IMR-90 (cell line): ENCODE data around the gene DIABLO. TPM values are rescaled to one million over a fixed set of nuclear protein-coding genes. Genes with fewer than 3 reads are reported as not detected.

Experiments used
- ATAC-seq: fragments of 200-7000 bp; cut with Tn5 transposase; 2 replicates; pipeline ENCODE4 v1.9.1; 2020; ENCODE audit warnings: low read depth, mild to moderate bottlenecking, moderate library complexity
- BruUV-seq: library from RNA; stranded (reverse); fragments of 400-500 nt; replicated peaks from 2 replicates; lab custom pipeline; 2021; lab: Mats Ljungman, UMichigan
- CTCF ChIA-PET: fragments of 300-600 bp; formaldehyde crosslinking; extraction: SDS; loops from one replicate; lab custom pipeline; 2021; ENCODE audit warnings: antibody characterized with exemption; lab: Yijun Ruan, JAX
- POLR2A ChIA-PET: fragments of 300-600 bp; sonication (Branson Sonifier 250); formaldehyde crosslinking; loops from one replicate; lab custom pipeline; 2022; ENCODE audit warnings: antibody characterized with exemption; ENCODE audit not compliant: unreplicated experiment; lab: Charles Lee
- DNase-seq: peaks from one replicate; pipeline ENCODE4 v3.0.0; 2013
- H2AFZ ChIP-seq: replicated peaks from 2 replicates; pipeline ENCODE3; 2013; ENCODE audit warnings: low read length, mild to moderate bottlenecking; ENCODE audit not compliant: poor library complexity
- H2AK5ac ChIP-seq: 2 replicates; pipeline ENCODE4 v1.6.1; 2013; ENCODE audit warnings: low read depth, low read length, inconsistent platforms
- H2AK9ac ChIP-seq: replicated peaks from 2 replicates; pipeline ENCODE3; 2013; ENCODE audit warnings: mild to moderate bottlenecking, low read depth, low read length, moderate library complexity; ENCODE audit not compliant: poor library complexity
- H2BK120ac ChIP-seq: 2 replicates; pipeline ENCODE4 v1.6.1; 2013; ENCODE audit warnings: low read depth, low read length, inconsistent platforms
- H2BK15ac ChIP-seq: 3 replicates; pipeline ENCODE4 v1.6.1; 2013; ENCODE audit warnings: low read depth, low read length, inconsistent platforms
- H2BK20ac ChIP-seq: 2 replicates; pipeline ENCODE4 v1.6.1; 2013; ENCODE audit warnings: low read depth, mild to moderate bottlenecking, inconsistent platforms, low read length, moderate library complexity
- H2BK5ac ChIP-seq: 2 replicates; pipeline ENCODE4 v1.6.1; 2013; ENCODE audit warnings: mild to moderate bottlenecking, low read depth, low read length, inconsistent platforms; ENCODE audit not compliant: poor library complexity, severe bottlenecking
- H3K14ac ChIP-seq: replicated peaks from 2 replicates; pipeline ENCODE4 v1.6.1; 2013; ENCODE audit warnings: low read depth, low read length, inconsistent platforms
- H3K18ac ChIP-seq: 2 replicates; pipeline ENCODE4 v1.6.1; 2013; ENCODE audit warnings: low read depth, low read length, control low read depth
- H3K23ac ChIP-seq: 2 replicates; pipeline ENCODE4 v1.6.1; 2013; ENCODE audit warnings: low read depth, low read length, inconsistent platforms
- H3K27ac ChIP-seq: 2 replicates; pipeline ENCODE4 v1.5.1; 2013; ENCODE audit warnings: mild to moderate bottlenecking, control low read depth, low read length; ENCODE audit not compliant: insufficient read depth
- H3K27me3 ChIP-seq: 2 replicates; pipeline ENCODE4 v1.6.1; 2013; ENCODE audit warnings: low read length; ENCODE audit not compliant: control insufficient read depth, insufficient read depth
- H3K36me3 ChIP-seq: 2 replicates; pipeline ENCODE4 v1.6.1; 2013; ENCODE audit warnings: low read length, mixed read lengths; ENCODE audit not compliant: control insufficient read depth, insufficient read depth
- H3K4ac ChIP-seq: 2 replicates; pipeline ENCODE4 v1.6.1; 2013; ENCODE audit warnings: low read depth, low read length, inconsistent platforms
- H3K4me1 ChIP-seq: 2 replicates; pipeline ENCODE4 v1.6.1; 2013; ENCODE audit warnings: low read length, mixed read lengths; ENCODE audit not compliant: control insufficient read depth, insufficient read depth
- H3K4me2 ChIP-seq: 2 replicates; pipeline ENCODE4 v1.6.1; 2013; ENCODE audit warnings: low read depth, mild to moderate bottlenecking, control low read depth, low read length, moderate library complexity
- H3K4me3 ChIP-seq: 2 replicates; pipeline ENCODE4 v1.5.1; 2013; ENCODE audit warnings: low read depth, mild to moderate bottlenecking, control low read depth, low read length, moderate library complexity; ENCODE audit not compliant: insufficient read depth
- H3K56ac ChIP-seq: 2 replicates; pipeline ENCODE4 v1.6.1; 2013; ENCODE audit warnings: low read length, inconsistent platforms; ENCODE audit not compliant: insufficient read depth; ENCODE audit errors: extremely low read depth
- H3K79me1 ChIP-seq, 2 experiments: 2 replicates each; pipeline ENCODE4 v1.6.1; 2013; ENCODE audit warnings: low read length in 2 of 2, inconsistent platforms in 1 of 2, low read depth in 1 of 2
- H3K9ac ChIP-seq: 2 replicates; pipeline ENCODE4 v1.6.1; 2013; ENCODE audit warnings: low read depth, low read length, control low read depth
- H3K9me1 ChIP-seq: 2 replicates; pipeline ENCODE4 v1.6.1; 2013; ENCODE audit warnings: low read length, inconsistent platforms; ENCODE audit not compliant: insufficient read depth
- H3K9me3 ChIP-seq: 2 replicates; pipeline ENCODE4 v1.6.1; 2013; ENCODE audit warnings: low read length; ENCODE audit not compliant: control insufficient read depth, insufficient read depth
- H4K20me1 ChIP-seq: 2 replicates; pipeline ENCODE4 v1.6.1; 2013; ENCODE audit warnings: low read length, inconsistent platforms; ENCODE audit not compliant: insufficient read depth
- H4K5ac ChIP-seq: 2 replicates; pipeline ENCODE4 v1.6.1; 2013; ENCODE audit warnings: mild to moderate bottlenecking, low read depth, low read length, control low read depth
- H4K8ac ChIP-seq, 2 experiments: 2 replicates each; pipeline ENCODE4 v1.6.1; 2013; ENCODE audit warnings: low read depth in 2 of 2, low read length in 2 of 2, control low read depth in 1 of 2, inconsistent platforms in 1 of 2
- H4K91ac ChIP-seq: 2 replicates; pipeline ENCODE4 v1.6.1; 2013; ENCODE audit warnings: low read depth, low read length, inconsistent platforms; ENCODE audit not compliant: insufficient read depth
- BHLHE40 ChIP-seq: fragments of 150-350 bp; IDR thresholded peaks from 2 replicates; pipeline ENCODE4 v1.6.1; 2016; ENCODE audit warnings: mild to moderate bottlenecking, low read depth, low read length
- CEBPB ChIP-seq: IDR thresholded peaks from 2 replicates; pipeline ENCODE4 v1.6.1; 2012; ENCODE audit warnings: low read depth, low read length, improper control_type of control experiment
- ELK1 ChIP-seq: fragments of 150-350 bp; IDR thresholded peaks from 2 replicates; pipeline ENCODE4 v1.6.1; 2016; ENCODE audit warnings: low read depth, mild to moderate bottlenecking, low read length, moderate library complexity, borderline replicate concordance
- FOS ChIP-seq: fragments of 150-350 bp; IDR thresholded peaks from 2 replicates; pipeline ENCODE4 v1.6.1; 2016; ENCODE audit warnings: low read depth, low read length
- MAFK ChIP-seq: IDR thresholded peaks from 2 replicates; pipeline ENCODE4 v1.6.1; 2012; ENCODE audit warnings: low read depth, low read length, improper control_type of control experiment
- MAZ ChIP-seq: IDR thresholded peaks from 2 replicates; pipeline ENCODE4 v1.6.1; 2012; ENCODE audit warnings: low read depth, mild to moderate bottlenecking, low read length, improper control_type of control experiment, moderate library complexity, borderline replicate concordance
- MXI1 ChIP-seq: IDR thresholded peaks from 2 replicates; pipeline ENCODE4 v1.6.1; 2012; ENCODE audit warnings: low read depth, mild to moderate bottlenecking, low read length, moderate library complexity, borderline replicate concordance
- POLR2A ChIP-seq: IDR thresholded peaks from 2 replicates; pipeline ENCODE4 v1.6.1; 2012; ENCODE audit warnings: mild to moderate bottlenecking, low read depth, low read length
- RCOR1 ChIP-seq: IDR thresholded peaks from 2 replicates; pipeline ENCODE4 v1.6.1; 2012; ENCODE audit warnings: mild to moderate bottlenecking, low read length, improper control_type of control experiment; ENCODE audit not compliant: insufficient replicate concordance
- RFX5 ChIP-seq: IDR thresholded peaks from 2 replicates; pipeline ENCODE4 v1.8.0; 2012; ENCODE audit warnings: low read depth, mild to moderate bottlenecking, low read length, moderate library complexity
- SMC3 ChIP-seq: fragments of 150-350 bp; IDR thresholded peaks from 2 replicates; pipeline ENCODE4 v1.6.1; 2016; ENCODE audit warnings: low read depth, mild to moderate bottlenecking, antibody characterized with exemption, low read length, moderate library complexity
- USF2 ChIP-seq: fragments of 150-350 bp; IDR thresholded peaks from 2 replicates; pipeline ENCODE4 v1.6.1; 2017; ENCODE audit warnings: mild to moderate bottlenecking, antibody characterized with exemption, low read length, low read depth
- WGBS, 2 experiments: methylation state at CpG; one replicate each; pipeline versions ENCODE4 v1.1.5 to v1.1.7; 2013; ENCODE audit warnings: missing lambda C conversion rate in 2 of 2; ENCODE audit not compliant: insufficient read length in 1 of 2; ENCODE audit errors: extremely low coverage in 2 of 2; 5-methylcytosine and 5-hydroxymethylcytosine counted together
- dilution Hi-C: fragments of 300-500 bp; cut with HindIII; formaldehyde crosslinking; loops from one replicate; pipeline ENCODE4 v1.14.3; 2018; ENCODE audit warnings: low sequenced_read_pairs; ENCODE audit not compliant: unreplicated experiment
- in situ Hi-C: fragments of 300-500 bp; cut with MboI; formaldehyde crosslinking; loops from 3 replicates; pipeline ENCODE4 v1.14.3; 2019; ENCODE audit warnings: low sequenced_read_pairs, inconsistent platforms, mixed read lengths
- intact Hi-C: fragments of 100-400 bp; cut with micrococcal nuclease; formaldehyde crosslinking; loops from 2 replicates; pipeline ENCODE4 v1.10.0; 2022
- polyA plus RNA-seq, 3 experiments: library from polyadenylated mRNA; depleted of rRNA; stranded (reverse); fragments of >200 nt; gene quantifications; 2 replicates each; pipeline ENCODE4 v1.2.3, GENCODE V29; 2012; ENCODE audit warnings: low replicate concordance in 1 of 3
- total RNA-seq: library from RNA; depleted of rRNA; stranded (reverse); fragments of >200 nt; gene quantifications from 2 replicates; pipeline ENCODE4 v1.2.3, GENCODE V29; 2012

The DIABLO gene
- total and polyA plus RNA-seq, 2 of the 4 experiments (the other 2 are of a cell fraction) = 69.7 to 102 TPM

DNA sequence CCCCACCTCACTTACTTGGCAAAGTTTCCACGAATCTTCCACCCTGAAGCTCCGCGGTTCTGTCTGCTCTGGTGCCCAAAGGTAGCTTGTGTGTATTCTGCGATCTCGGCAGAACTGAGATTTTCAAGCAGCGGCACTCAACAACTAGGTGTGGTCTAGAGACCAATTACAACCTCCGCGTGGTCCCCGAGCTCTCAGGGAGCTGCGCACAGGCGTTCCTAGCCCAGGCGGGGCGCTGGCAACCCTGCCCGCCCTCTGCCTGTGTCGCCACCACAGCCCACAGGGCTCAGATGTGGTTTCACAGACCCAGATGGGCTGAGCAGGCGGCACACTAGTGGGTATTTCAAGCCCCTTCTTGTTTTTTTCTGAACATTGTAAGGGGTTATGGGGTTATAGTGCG is 1.5 kb upstream of the DIABLO start:
- H2AK9ac ChIP-seq = no peak overlapping the region
- no peak overlapping the region for H3K14ac ChIP-seq
- H3K4me1 ChIP-seq = peaks cover 10% of the 10 kb centered on the region
- H2AFZ ChIP-seq = no peak overlapping the region
- no peak overlapping the region for H3K4me2 ChIP-seq
- intact Hi-C loops = no loop called here
- BruUV-seq = no TSS peak
- no peaks in the 10 kb centered on the region for H3K9me3 ChIP-seq
- H3K27ac ChIP-seq = no peak overlapping the region
- H3K23ac ChIP-seq = no peak overlapping the region
- no peak overlapping the region for H2AK5ac ChIP-seq
- DNase-seq = no peak
- H3K9me1 ChIP-seq = peaks cover 11% of the 10 kb centered on the region; the same call in 1 of the 2 replicates
- H4K8ac ChIP-seq = no peak overlapping the region
- no peak overlapping the region for H2BK20ac ChIP-seq
- H3K4ac ChIP-seq = no peak overlapping the region
- no peak overlapping the region for H4K91ac ChIP-seq
- H3K56ac ChIP-seq = no peak overlapping the region
- H3K4me3 ChIP-seq = no peak overlapping the region
- 92% methylated on average over 10 of the region's 17 CpGs; no CpG with 5 or more reads in 1 of the 2 experiments for WGBS, 2 experiments
- dilution Hi-C loops = no loop called here
- ChIA-PET CTCF (no interaction called here), POLR2A (interaction anchor here (0.5 kb wide), 1 partner anchor 40 kb away, joined by 5 read pairs; no protein-coding TSS in a partner anchor)
- no peak overlapping the region for H3K18ac ChIP-seq
- no peak for ATAC-seq
- peaks cover 17% of the 10 kb centered on the region for H3K36me3 ChIP-seq
- H3K79me1 ChIP-seq = peaks cover 14 to 21% of the 10 kb centered on the region in 2 experiments
- no peak overlapping the region for H3K9ac ChIP-seq
- in situ Hi-C loops = no loop called here
- no peaks in the 10 kb centered on the region for H3K27me3 ChIP-seq
- H2BK15ac ChIP-seq = no peak overlapping the region
- H4K20me1 ChIP-seq = peaks cover 11% of the 10 kb centered on the region
- H2BK120ac ChIP-seq = no peak overlapping the region
- no peak overlapping the region for H4K5ac ChIP-seq
- TF ChIP-seq USF2 = no peak
- TF ChIP-seq SMC3 = no peak
- no peak for TF ChIP-seq MXI1
- TF ChIP-seq POLR2A = no peak
- no peak for TF ChIP-seq ELK1
- TF ChIP-seq BHLHE40 = no peak
- TF ChIP-seq MAZ = no peak
- TF ChIP-seq FOS = no peak
- TF ChIP-seq MAFK = no peak
- TF ChIP-seq RCOR1 = no peak
- TF ChIP-seq CEBPB = no peak
- TF ChIP-seq RFX5 = no peak
- no peak overlapping the region for H2BK5ac ChIP-seq
